Peyer's patch (tissue), 4 donors: ENCODE results near the gene INTS1.

Experiments used
- POLR2A ChIP-seq, 2 donors: fragments of 450-650 bp; IDR thresholded peaks; one replicate each; pipeline ENCODE4 v1.5.1; 2017; ENCODE audit warnings: antibody characterized with exemption in 2 of 2, mild to moderate bottlenecking in 2 of 2, moderate library complexity in 2 of 2
- TF ChIP-seq, protein P1 (sequence below), 6 experiments: fragments of 450-650 bp in 4 of 6; fragments of 200-600 bp in 2 of 6; sonication (generic) in 1 of 6; IDR thresholded peaks; one replicate each; pipeline ENCODE4 v1.5.1; 2017 to 2019; ENCODE audit warnings: antibody characterized with exemption in 6 of 6, mild to moderate bottlenecking in 3 of 6, moderate library complexity in 1 of 6

DNA sequence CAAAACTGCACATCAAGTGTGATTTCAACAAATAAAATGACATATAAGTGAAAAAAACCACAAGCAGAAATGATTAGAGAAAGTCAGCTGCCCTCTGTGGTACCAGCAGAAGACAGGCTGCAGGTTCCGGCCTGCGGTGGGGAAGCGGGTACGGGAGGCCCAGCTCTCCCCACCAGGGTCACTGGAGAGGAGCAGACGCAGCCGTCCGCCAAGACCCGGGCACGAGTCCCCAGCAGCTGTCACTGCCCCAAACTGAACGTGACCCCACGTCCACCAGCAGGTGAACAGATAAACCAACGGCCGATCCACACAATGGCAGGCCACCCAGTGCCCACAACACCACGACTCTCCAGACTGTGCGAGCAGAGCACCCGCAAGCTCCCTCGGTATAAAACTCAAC is 28.8 kb downstream of the INTS1 start:
- TF ChIP-seq, protein P1, sequence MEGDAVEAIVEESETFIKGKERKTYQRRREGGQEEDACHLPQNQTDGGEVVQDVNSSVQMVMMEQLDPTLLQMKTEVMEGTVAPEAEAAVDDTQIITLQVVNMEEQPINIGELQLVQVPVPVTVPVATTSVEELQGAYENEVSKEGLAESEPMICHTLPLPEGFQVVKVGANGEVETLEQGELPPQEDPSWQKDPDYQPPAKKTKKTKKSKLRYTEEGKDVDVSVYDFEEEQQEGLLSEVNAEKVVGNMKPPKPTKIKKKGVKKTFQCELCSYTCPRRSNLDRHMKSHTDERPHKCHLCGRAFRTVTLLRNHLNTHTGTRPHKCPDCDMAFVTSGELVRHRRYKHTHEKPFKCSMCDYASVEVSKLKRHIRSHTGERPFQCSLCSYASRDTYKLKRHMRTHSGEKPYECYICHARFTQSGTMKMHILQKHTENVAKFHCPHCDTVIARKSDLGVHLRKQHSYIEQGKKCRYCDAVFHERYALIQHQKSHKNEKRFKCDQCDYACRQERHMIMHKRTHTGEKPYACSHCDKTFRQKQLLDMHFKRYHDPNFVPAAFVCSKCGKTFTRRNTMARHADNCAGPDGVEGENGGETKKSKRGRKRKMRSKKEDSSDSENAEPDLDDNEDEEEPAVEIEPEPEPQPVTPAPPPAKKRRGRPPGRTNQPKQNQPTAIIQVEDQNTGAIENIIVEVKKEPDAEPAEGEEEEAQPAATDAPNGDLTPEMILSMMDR (IDR thresholded peaks at IDR 0.05), result no peak
- TF ChIP-seq POLR2A (IDR thresholded peaks at IDR 0.05), result no peak
